HG02571 (cell line): ENCODE measurements around the gene DNMT3A.

Experiments
- ATAC-seq: cut with Tn5 transposase; IDR thresholded peaks from one replicate; pipeline ENCODE4 v1.9.1; 2021; ENCODE audit warnings: mild to moderate bottlenecking, moderate library complexity; ENCODE audit not compliant: unreplicated experiment

Gene DNMT3A

DNA sequence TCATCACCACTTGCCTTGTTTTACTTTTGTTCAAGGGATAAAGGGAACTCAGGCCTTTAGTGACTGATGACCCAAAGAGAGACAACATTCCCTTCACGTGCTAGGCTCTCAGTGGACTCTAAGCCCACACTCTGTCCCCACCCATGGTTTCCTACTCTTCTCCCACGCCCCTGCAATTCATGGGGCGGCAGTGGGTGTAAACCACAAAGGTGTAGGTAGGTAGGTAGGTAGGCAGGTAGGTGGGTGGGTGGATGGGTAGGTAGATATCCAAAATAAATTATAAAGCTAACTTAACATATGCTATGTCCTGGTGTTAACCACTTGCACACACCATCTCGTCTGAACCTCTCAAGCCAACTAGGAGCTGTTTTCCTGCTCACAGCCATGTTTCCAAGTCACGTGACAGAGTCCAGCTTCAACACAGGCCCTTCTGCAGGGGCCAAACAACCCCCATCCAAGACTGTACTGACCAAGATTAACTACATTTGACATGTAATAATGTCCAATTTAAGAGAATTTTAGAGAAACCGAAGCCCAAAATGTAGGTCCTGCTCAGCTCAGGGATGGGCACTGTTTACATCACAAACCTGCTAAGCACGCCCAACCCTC is 33.7 kb downstream of the DNMT3A start:
- ATAC-seq: no peak

DNA sequence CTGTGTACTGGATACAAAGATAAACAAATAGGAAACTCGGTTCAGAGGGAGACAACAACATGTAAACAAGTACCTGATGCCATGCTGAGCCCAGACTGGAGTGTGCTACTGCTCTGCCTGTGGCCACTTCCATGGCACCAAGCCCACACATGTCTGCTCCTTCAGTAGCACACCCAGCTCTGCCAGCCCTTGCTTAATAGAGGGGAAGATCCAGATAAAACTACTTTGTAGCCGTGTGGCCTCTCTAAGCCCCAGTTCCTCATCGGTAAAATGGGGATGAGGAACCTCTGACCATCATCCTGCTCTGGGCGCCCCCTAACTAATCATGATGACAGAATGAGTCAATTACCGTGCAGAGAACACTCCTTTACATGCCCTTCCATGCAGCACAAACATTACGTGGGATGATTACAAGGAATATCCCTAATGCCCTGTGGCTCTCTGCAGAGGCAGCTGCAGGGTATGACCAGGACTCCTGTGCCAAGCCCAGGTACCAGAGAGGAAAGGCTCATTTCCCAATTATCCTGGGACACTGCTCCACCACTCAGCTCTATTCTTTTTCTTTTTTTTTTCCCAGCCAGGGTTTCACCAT is 34.9 kb downstream of the DNMT3A start:
- no peak for ATAC-seq

DNA sequence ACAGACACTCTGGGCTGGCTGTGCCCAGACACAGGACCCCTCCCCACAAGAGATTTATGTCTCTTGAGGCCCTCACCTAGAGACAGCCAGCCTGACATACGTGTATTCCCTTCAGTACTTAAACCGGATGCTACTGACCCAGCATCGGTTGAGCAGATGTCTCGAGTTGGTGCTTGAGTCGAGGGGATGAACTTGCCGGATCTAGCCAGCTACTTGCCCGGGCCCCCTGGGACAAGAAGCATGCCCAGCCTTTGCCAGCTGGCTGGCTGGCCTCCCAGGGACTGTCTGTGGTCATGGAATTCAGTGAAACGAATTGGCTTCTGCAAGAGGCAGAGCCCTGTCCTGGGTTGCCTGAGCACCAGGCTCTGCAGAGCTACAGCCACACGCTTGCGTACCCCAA is 36.0 kb downstream of the DNMT3A start:
- no peak for ATAC-seq

DNA sequence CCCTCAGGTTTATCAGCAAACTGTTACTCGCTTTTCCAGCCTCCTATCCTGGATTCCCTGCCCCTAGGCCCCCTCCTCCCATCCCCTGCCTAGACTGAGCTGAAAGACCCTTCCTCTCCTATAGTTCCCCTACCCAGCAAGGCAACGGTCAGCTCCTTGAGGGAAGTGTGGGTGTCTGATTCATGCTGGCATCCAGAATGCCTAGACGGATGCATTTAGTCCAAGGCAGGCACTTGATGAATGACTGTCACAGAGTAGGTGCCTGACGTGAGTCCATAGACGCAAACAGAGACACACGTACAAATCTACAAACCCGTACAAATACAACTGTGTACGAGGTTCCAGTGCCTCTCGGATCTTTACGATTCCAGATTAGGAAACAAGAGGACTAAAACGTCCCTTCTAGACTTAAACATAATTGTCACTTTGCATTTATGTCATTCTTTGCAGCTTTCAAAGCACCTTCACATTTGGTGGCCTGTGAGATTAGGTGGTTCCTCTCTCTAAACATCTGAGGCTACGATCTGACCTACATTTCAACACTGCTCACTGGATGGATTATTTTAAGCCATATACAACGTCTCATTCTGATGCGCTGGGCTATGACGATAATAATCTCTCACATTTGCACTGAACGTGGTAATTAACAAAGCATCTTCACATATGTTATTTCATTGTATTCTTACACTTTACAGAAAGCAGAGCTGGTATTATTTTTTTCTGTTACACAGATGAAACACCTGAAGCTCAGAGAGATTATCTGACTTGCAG is 36.7 kb downstream of the DNMT3A start:
- ATAC-seq: no peak

DNA sequence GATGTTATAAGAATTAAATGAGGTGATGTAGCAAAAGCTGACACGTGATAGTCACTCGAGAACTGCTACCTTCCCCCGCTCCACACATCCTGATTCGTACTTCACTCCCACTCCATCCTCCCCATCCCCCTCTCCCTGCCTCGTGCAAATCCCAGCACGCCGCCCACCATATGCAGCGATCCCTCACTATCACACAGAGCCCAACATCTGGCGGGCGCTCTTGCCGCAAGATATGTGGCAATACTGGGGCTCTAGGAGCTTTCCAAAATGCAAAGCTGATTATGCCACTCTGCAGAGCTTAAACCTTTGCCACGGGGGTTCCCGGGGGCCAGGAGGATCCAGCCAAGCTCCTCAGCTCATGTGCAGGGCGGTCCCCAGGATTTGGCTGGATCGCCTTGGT is 37.4 kb downstream of the DNMT3A start:
- no peak for ATAC-seq

DNA sequence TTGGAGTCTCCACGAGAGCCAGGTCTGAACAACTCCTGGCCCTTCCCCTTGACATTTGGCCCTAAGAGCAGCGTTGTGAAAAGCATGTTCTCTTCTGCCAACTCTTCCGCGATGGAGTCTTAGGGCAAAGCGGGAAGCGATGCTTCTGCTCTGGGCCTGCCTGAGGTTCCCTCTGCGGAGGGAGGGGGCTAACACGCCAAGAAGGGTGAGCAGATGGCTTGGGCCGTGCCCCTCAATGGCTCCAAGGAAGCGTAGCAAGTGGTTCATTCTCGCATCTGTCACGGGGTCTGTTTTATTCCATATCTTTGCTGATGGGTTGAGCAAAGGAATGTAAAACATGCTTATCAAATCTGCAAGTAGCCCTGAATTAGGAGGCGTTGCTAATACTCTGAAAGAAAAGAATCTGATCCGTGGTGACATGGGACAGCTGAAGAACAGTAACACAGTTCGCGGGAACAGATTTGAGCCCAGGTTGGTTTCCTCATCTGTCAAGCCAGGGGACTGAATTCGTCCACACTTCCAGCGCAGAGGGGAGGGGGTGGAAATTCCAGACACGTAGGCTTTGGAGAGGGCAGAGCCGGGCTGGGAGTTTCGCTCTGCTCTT is 38.0 kb downstream of the DNMT3A start:
- no peak for ATAC-seq

DNA sequence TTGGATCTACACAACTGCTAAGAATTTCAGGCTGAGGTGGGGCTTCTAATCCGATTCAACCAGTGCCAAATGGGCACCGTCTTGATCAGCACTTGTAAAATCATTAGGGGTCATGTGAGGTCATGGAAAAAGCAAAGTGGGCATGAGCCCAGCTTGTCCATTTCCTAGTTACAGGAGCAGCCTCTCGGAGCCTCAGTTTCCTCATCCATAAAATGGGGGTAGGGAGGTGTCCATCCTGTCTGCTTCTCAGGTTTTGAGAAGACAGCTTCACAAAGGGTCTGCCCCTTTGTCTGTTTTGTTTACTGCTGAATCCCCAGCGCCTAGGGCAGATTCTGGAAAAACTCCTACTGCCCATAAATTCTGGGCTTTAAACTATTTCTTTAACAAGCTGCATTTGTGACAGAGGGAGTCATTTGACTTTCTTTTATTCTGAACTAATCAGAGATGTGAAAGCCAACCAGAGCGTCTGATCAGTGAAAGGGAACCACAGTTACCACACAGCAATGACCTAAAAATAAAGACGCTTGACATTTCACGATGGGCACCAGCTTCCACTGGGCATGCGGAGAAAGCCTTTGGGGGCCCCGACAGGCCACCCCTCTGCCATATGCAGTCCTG is 38.9 kb downstream of the DNMT3A start:
- no peak for ATAC-seq

DNA sequence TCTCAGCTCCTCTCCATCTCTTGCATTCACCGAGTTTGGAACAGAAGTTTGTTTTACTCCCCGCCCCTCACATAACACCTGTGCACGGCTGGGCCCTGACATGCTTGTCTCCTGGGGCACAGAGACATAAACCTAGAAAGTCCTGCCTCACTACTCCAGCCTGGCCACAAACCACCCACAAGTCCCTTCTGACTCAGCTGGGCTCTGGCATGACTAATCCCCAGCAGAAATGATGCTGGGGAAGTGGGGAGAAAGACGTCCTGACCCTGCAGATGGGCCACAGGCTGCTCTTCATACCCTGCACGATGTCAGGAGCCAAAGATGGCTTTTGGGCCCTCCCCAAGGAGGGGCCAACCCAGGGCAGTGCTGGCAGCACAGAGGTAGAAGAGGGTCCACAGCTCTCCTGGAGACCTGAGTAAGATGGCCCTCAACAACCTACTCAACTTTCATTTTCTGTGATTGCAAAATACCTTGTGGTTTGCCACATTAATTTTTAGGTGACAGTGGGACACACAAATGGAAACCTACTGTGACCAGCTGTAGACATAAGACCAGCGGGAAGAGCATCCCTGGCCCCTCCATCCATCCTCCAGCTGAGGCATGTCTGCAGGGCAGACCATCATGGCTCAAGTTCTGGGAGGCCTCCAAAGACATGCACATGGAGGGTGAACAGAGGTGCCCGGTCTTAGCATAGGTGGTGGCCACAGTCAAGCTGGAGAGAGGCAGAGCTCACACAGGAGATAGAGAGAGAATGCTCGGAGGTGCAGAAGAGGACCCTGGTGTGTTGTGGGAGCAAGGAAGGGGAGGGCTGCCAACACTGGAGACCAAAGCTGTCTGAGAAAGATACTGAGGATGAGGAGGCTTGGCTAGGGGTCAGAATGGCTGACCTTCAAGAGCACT is 40.0 kb downstream of the DNMT3A start:
- peak; percentile 92 for ATAC-seq

DNA sequence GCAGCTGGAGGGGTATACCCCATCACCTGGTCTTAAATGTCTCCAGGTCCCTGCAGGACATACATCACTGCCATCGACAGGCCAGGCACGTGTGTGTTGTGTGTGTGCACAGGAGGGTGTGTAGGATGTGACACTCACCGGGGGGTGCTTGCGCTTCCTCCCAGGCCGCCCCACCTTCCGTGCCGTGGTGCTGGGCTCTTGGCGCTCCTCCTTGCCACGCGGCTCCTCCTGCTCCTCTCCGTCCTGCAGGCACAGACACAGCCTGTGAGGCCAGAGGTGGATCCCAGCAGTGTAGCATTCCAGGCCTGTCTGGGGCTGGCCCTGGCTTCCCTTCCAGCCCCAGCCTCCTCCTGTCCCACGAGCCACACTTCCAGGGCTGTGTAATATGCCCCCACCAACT is 41.7 kb downstream of the DNMT3A start:
- ATAC-seq: no peak

DNA sequence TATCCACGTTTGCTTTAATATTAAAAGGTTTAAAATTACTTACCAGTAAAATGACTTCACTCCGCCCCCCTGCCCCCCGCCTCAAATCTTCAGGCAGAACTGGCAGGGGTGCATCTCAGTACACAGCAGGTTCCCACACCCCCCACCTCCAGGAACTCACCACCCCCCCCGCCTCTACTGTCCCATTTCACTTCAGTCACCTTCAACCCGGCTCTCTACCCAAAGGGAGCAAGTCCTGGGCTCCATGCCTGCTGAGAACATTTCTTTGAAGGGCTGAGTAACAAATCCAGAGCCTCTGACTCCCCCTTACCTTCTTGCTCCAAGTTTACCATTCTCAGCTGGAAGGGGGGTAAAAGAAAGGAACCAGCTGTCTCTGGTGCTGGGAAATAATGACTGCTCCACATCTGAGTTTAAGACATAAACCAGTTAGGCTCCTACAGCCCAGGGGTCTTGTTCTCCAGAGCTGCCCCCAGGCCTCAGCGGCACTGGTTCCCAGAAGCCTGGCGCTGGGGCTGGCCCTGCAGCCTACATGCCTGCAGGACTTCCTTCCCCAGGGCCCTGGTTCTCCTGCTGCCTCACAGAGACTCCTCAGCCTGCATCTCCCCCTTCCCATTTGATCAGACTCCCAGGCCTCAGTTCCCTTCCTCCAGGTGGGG is 42.8 kb downstream of the DNMT3A start:
- no peak for ATAC-seq

DNA sequence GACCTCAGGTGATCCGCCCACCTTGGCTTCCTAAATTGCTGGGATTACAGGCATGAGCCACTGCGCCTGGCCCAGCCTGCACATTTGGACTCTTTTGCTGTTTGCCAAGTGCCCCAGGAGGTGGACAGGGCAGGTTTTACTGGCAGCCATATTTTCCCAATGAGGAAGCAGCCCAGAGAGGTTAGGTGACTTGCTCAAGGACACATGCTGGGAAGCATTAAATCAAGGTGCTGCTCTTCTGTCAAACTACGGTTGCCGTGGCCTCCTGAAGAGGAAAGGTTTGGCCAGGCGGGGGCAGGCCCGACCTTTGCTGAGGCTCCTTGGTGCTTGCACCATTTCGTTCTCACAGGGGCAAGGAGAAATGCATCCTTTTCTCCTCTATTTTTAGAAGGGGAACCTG is 44.0 kb downstream of the DNMT3A start:
- ATAC-seq: no peak

DNA sequence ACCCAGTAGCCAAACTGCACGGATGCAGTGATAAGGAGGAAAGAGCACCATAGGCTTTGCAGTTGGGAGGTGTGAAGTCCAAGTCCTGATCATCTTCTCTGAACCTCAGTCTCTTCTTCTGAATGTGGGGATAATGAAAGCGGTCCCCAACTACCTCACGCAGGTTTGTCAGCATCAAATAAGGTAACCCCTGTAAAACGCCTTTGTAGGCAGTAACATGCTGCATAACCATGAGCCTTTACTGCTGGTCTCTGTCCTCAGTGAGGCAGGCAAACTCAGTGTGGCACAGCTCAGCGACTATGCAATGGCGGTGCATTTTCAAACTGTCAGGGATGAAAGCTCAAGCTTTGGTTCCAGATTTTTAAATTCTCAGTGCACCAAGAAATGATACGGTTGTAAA is 46.1 kb downstream of the DNMT3A start:
- ATAC-seq: no peak

DNA sequence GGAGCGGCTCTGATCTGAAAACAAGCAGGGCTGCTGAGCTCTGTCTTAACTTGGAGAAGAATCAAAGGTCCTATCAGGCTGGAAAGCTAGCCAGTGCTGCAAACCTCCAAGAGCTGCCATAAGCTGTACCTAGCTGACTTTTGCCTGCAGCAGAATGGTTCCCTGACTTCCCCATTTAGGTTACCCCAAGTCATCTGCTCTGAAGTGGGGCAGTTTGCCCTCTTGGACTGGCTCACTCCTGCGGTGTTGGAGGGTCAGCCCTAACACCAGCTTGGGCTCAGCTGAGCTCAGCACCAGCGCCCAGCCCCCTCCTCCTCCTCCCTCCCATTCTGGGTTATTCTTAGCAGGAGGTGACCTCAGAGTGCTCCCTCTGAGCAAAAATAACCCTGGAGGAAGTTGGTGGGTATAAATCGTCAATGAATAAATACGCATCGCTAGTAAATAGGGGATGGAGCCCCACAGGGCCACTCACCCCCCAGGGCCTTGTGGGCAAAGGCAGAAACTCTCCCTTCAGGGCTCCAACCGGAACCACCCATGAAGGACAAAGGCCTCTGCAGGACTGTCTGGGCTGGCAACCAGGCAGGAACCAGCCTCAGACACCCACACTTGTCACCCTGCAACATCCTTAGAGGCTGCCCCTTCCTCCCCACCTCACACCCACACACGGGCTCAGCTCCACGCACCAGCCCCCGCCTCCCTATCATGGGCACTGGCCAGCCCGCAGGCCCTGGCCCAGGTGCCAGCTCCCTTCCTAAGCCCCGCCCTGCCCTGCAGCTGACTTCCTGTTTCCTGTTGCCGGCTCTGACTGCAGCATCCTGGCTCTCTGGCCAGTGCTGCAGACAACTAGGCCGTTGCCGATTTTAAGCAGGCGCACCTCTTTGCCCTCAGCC is 46.9 kb downstream of the DNMT3A start:
- ATAC-seq: peak; percentile 78

DNA sequence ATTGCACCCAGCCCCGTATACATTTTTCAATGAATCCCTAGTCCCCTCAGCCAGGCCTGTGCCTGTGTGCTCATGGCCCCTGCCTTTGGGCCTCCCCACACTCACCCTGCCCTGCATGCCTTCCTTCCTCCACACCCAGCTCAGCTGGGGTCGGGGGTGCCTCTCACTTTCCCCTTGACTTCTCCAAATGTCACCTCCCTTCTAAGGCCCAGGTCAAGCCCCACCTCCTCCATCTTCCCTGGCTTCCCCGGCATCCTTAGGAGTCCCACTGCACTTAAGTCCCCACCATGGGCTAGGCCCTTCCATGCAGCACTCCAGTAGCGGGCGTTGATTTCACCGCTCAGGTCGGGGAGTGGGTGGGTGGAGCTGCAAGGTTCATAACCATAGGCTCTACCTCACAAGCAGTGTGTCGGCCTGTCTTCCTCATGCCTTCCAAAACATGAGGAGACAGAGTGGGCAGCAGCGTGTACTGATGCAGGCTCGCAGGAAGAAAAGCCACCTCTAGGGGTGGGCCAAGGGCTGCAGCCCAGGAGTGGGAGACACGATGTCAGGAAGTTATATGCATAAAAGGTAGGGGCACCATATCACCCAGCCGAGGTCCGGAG is 47.7 kb downstream of the DNMT3A start:
- ATAC-seq: no peak

DNA sequence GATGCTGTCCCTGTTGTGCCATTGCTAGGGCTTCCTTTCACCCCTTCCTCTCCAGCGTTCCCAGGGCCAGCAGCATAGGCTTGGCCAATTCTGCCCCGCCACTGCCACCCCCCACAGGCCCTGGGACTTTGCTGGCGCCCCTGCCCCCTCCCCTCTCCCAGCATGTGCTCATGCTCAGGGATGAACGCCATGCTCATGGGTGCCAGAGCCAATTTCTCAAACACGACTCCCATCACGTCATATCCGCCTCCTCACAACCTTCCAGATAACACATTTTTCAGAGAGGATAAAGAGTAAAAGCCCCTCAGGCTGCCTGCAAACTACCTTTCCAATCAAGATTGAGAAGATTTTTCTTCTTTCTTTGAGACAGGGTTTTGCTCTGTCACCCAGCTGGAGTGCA is 48.6 kb downstream of the DNMT3A start:
- ATAC-seq: no peak

DNA sequence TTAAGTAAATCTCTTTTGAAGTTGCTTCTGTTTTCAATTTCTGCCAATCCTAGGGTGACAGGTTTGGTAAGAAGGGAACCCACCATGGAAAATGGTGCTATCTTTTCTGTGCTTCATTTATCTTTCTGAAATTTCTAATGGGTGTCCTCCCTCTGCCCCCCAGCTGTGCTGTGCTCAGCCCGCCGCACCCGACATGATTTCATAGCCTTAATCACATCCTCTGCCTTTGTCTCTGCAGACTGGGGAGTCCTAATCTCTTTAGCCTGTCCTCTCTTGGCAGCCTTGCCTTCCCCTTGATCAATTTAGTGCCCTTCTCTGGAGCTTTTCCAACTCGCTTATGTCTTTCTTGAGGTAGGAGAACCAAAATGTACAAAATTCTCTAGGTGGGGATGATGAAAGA is 49.3 kb downstream of the DNMT3A start:
- no peak for ATAC-seq

DNA sequence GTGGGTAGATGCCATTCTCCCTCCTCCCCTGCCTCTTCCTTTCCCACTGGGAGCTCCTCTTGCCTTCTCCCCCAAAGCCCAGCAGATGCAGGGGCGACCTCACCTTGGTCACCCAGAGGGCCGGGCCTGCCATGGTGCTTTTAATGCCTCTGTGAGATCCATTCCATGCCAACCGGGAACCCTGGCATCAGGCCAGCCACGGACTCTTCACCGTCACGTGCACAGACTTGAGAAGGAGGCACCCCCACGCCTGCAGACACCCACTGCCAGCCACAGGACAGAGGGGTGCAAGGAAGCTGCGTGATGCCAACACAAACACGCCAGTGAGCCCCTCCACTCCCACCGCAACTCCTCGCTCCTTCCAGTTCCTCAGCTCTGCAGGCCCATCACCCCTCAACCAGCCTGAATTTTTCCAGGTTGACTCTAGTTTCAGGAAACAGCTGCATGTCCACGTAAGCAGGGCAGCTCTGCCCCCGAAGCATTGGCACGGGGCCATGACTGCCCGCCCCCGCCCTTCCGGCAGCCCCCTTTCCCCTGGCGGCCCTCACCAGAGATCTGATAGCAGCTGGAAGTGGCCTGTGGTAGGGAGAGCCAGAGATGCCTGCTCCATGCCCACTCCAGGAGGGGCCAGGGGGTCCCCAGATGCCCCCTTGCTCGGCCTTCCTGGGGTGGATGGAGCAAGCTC is 50.8 kb downstream of the DNMT3A start:
- no peak for ATAC-seq
